GM19351 (cell line): ENCODE results near the gene HSPA1A.
"Not testable (repeated sequence)": the region's sequence is repeated elsewhere in the genome, so short reads cannot be mapped to it uniquely, and the experiment has no call there.

ENCODE experiments used
- ATAC-seq: cut with Tn5 transposase; IDR thresholded peaks from one replicate; pipeline ENCODE4 v1.9.1; 2021; ENCODE audit warnings: mild to moderate bottlenecking, moderate library complexity; ENCODE audit not compliant: unreplicated experiment

The HSPA1A gene

DNA sequence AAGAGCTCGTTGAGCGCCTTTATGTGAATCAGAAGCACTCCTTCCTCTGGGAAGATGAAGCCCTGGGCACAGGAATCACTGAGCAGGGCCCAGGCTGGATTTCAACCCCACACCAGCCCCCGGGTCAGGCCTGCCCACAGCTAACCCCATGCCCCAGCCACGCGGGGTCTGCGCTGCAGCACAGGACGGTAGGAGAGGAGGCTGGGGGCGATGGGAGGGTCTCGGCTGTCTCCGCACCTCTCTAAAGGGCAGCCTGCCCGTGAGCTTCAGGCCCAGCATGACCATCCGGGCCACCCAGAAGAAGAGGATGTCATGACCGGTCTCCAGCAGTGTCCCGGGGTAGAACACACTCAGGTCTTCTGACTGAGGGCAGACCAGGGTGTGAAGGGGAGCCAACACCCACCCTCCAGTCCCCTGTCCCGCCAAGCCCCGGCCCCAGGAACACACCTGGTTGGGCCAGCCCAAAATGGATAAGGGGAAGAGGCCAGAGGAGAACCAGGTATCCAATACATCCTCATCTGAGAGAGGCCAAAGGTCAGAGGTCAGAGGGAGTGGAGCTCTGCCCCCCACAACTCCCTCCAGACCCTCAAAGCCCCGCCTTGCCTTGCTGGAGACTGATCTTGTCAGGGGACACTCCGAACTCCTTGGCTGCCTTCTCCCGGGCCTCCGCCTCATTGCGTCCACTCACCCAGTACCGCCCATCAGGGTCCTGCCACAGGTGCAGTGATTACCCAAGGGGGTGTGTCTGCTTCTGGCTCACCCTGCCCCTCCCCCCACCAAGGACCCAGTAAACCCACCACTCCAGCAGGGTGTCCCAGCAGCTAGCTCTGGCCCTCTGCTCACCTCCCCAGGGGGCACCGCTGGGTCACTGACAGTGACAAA, 33.9 kb upstream of the HSPA1A start:
- ATAC-seq = no peak

DNA sequence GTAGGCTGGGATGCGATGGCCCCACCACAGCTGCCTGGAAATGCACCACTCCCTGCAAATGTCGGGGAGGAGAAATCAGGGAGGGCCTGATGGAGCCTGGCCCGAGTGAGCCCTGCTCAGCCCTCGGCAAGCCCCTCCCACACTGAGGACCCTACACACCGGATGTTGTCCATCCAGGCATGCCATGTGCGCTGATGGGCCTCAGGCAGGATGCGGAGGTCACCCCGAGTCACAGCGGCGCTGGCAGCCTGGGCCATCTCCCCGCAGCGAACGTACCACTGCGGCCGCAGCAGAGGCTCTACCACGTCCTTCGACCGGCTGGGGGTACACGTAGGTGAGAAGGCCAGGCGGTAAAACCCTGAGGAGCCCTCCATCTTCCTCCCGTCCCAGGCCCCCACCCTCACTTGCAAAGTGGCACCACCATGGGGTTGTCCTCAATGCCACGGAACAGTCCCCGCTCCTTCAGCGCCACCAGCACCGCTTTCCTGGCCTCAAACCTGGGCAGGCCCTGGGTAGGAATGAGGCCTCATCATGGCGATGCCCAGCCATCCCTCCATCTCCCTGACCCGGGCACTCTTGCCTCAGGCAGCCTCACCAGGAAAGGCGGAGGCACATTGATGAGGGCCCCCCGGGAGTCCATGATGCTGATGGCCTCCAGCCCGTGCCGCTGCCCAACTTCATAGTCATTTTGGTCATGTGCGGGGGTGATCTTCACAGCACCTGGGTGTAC, 33.1 kb upstream of the HSPA1A start:
- ATAC-seq = no peak

DNA sequence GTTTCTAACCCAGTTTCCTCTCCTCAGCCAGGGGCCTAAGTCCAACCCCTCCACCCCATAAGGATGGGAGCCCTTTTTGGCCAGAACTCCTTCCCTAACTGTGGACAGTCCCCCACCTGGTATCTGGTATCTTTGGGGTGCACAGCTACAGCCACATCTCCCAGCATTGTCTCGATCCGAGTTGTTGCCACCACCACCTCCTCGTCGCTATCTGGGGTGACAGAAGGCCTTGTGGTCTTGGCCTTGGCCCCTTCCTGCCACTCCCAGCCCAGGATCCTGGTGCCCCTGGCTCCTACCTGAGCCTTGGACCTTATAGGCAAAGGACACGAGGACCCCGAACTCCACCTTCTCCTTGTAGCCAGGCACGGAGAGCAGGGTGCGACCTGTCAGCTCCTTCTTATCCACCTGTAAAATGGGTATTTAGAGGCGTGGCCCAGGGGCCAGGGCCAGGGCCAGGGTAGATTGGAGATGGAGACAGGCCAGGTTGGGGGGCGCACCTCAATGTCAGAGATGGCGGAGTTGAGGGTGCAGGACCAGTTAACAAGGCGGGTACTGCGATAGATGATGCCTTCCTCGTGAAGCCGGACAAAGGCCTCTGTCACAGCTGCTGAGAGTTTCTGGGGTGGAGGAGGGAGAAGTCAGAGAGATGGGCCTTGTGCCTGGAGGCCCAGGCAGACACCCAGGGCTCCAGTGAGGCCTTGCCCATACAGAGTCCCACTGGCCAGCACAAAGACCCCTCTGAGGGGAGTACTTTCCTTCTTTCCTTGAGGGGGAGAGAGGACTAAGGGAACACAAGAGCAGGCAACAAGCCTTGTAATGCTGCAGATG, 31.0 kb upstream of the HSPA1A start:
- no peak for ATAC-seq

DNA sequence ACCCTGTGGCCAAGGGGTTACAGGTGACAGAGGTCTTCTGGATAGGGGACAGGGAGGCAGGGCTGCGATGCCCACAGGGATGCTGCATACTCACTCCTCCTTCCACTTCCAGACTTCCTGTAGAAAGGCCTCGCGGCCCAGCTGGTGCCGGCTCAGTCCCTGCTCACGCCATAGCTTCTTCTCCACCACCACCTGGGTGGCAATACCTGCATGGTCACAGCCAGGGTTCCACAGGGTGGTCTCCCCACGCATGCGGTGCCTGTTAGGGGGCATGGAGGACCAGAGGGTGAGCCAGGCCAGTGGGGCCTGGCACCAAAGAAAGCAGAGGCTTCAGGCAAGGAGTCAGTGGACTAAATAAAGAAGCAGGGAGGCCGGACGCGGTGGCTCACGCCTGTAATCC, 29.9 kb upstream of the HSPA1A start:
- no peak for ATAC-seq

DNA sequence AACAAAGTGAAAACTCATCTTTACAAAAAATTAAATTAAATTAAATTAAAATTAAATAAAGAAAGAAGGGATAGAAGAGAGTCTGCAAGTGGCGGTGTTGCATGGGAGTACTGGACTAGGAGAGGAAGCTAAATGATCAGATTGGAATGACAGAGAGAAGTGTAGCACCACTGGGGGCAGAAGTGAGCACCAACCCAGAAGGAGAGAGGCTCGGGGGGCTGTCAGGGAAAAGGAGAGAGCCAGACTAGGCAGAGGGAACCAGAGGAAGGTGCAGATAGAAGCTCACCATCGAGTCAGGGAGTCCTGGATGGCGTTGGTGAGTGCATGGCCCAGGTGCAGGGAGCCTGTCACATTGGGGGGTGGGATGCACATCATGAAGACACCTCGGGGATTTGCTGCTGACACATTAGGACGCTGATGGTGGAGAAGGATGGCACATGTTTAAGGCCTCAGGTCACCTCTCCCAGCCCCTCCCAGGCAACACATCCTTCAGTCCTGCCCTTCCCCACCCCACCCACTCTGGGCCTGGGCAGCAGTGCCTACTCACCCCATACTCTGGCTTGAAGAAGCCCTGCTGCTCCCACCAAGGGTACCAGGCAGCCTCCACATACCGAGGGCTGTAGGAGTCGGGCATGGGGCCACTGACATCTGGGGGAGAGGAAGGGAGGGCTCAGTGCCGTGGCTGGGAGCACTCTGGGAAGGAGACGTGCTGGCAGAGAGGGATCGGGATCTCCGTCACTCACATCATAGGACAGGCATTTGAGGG, 23.8 kb upstream of the HSPA1A start:
- no peak for ATAC-seq

DNA sequence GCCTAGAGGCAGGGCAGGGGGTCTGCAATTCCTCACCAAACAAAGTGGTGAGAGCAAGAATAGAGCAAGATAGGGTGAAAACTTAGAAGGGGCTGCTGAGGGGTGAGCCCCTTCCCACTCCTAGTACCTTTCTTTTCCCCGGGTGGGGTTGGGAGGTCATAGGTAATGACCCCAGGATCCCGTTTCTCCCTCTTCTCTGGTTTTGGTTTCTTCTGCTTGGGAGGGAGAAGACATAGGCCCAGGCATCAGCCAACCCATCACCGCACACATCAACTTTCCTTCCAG, 23.3 kb upstream of the HSPA1A start:
- no peak for ATAC-seq

DNA sequence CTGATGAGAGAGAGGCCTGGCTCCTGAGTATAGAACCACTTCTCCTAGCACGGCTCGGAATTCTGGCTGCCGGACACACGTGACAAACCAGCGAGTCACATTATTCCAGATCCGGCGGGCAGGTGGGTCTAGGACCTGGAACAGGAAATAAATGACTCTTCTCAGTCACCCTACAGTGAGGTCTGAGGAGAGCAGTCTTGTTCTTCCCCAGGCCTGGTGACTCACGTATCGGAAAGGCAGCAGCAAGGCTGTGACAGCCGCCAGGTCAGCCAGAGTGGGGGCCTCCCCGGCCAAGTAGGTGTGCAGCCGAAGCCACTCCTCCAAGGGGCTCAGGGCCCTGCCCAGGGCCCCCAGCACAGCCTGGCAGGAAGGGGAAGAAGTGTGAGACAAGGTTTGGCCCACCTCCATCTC, 22.6 kb upstream of the HSPA1A start:
- ATAC-seq = no peak

DNA sequence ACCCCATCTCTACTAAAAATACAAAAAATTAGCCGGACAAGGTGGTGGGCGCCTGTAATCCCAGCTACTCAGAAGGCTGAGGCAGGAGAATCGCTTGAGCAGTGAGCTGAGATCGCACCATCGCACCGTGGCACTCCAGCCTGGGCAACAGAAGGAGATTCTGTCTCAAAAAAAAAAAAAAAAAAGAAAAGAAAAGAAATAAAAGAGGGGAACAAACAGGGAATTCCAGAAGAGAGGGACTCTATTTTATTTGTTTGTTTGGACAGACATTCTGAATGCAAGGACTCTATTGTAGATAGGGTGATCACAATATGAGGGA, 21.5 kb upstream of the HSPA1A start:
- not testable (repeated sequence) for ATAC-seq

DNA sequence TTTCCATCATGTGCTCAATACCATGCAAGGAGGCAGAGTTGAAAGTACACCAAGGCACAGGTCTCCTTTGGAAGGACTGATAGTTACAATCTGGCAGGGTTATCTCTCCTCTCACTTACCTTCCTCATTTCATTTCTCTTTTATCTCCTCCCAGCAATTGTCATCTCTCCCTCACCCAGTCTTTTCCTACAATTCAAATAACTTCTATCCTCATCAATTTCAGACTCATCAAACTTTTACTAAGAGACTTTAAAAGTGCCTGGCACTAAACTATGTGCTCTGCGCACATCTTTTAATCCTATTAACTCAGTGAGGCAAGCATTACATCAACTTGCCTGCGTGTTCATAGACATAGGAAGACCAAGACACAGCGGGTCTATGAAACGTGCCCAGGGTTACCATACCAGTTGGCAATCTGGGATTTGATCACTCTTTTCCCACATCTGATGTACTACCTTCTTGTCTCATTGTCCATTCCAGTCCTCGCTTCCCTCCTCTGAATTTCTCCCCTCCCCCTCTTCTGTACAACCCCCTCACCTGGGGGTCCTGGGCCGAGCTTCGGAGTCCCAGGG, 21.0 kb upstream of the HSPA1A start:
- no peak for ATAC-seq

DNA sequence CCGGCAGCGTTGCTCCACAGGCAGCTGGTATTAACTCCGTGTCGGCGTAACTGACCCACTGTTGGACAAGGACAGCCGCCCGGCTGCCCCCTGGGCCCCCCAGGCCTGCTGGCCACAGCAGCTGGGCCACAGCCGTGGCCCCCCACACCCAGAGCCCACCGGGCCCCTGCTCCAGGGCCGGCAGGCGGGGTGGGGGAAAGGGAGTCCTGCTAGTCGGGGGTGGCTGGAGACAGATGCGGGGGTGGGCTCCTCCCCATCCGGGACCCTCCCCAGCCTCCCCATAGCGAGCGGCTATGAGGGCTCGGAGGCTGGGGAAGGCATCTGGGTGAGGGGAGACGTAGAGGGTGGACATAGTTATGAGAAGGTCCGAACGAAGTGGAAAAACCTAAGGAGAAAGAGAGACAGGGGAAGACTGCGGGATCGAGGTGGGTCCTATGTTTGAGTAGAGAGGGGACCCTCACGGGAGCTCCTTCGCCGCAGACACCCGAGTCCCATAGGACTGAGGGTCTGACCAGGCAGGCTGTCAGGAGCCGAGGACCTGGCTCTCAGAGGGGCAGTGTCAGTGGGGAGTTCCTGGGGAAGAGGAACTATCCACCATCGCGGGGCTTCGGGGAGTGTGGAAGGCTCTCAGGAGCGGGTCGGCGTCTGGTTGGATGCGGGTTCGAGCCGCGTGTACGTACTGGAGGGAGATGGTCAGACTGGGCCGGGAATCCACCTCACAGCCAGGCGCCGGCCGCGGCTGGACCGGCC, 20.3 kb upstream of the HSPA1A start:
- ATAC-seq = peak; percentile 31

DNA sequence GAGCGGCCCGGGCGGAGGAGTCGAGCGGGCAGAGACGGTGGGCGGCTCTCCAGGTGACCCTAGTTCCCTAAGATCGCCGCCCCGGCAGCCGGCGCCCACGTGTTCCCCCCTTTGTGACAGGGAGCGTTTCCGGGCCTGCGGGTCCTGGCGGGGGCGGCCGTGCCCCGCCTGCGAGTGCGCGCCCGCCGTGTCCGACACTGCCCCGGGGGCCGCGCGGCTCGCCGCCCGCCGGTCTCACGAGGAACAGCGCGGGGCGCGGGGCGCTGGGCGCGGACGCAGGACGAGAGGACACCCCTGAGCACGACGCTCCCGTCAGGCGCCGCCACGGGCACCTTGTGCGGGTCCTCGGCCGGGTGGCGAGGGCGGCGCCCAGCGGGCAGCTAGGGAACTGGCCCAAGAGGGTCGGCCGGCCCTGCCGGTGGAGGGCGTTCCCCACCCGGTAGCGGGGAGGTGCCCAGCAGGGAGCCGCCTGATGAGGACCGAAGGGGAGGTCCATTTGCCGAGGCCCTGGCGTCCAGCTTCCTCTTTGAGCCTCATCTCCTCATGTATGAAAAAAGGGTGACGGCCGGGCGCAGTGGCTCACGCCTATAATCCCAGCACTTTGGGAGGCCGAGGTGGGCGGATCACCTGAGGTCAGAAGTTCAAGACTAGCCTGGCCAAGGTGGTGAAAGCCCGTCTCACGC, 19.6 kb upstream of the HSPA1A start, which contains the start of gene VARS1:
Gene VARS1 (minus strand): TSS at position 137 of the 683 bp plus-strand sequence. CDS start 535 bp downstream, outside the sequence.
- ATAC-seq = peak; percentile 79

DNA sequence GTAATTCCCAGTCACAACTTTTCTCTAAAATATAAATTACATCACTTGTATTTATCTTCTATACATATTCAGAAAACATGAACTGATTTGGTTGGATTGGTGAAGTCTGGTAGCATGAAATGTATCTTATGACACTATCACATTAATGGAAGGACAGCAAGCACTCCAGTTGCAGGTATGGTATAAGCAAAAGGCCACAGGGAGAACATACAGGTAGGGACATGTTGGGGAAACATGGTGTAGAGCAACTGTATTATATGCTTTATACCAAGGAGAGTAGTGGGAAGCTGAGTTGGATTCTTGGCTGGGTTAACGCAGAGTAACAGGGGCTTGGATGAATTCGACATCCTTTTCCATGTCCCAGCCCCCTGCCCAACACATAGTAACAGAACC, 18.4 kb upstream of the HSPA1A start:
- no peak for ATAC-seq

DNA sequence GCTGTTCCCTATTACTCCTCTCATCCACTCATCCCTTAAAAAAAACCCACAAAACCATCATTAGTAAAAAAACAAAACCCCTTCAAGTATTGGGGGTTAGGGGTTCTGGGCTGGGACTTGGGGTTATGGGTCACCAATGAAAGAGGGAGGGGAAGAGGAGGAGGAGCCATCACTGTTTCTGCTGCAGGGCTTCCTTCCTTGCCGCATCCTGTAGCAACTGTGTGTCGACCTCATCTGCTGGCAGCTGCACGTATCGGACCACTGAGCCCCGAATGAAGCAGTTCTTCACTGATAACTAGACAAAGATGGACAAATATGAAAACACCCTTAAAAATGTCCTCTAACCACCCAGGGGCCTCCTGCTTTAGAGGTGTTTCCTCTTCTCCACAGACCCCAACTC, 17.8 kb upstream of the HSPA1A start:
- no peak for ATAC-seq

DNA sequence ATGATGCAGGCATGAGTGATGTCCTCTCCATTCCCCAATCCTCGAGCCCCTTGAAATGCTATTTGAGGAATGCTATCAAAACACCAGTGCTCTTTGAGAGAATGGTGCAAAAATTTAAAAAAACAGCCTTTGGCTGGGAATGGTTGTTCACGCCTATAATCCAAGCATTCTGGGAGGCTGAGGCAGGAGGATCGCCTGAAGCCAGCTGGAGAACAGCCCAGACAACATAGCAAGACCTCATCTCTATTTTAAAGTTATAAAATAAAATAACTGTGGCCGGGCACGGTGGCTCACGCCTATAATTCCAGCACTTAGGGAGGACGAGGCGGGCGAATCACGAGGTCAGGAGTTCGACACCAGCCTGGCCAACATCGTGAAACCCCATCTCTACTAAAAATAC, 15.6 kb upstream of the HSPA1A start:
- ATAC-seq = no peak

DNA sequence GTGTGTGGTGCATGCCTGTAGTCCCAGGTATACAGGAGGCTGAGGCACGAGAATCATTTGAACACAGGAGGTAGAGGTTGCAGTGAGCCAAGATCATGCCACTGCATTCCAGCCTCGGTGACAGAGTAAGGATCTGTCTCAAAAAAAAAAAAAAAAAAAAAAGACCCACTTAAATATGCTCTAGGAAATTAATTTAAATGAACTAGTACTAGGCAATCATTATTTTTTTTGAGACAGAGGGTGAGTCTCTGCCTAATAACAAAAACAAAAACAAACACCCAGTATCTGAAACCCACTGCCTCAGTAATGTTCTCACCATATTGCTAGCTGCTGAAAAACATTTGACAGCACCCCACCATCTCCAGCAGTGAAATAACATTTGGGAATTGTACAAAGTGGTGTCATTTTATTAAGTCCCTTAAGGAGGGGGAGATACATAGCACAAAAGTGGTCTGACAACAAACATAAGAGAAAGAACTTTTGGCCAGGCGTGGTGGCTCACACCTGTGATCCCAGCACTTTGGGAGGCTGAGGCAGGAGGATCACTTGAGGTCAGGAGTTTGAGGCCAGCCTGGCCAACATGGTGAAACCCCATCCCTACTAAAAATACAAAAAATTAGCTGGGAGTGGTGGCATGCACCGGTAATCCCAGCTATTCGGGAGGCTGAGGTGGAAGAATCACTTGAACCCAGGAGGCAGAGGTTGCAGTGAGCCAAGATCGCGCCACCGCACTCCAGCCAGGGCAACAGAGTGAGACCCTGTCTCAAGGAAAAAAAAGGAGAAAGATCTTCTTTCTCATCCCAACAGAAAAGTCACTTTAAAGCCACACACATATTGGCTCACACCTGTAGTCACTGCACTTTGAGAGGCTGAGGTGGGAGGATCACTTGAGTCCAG, 14.1 kb upstream of the HSPA1A start:
- not testable (repeated sequence) for ATAC-seq

DNA sequence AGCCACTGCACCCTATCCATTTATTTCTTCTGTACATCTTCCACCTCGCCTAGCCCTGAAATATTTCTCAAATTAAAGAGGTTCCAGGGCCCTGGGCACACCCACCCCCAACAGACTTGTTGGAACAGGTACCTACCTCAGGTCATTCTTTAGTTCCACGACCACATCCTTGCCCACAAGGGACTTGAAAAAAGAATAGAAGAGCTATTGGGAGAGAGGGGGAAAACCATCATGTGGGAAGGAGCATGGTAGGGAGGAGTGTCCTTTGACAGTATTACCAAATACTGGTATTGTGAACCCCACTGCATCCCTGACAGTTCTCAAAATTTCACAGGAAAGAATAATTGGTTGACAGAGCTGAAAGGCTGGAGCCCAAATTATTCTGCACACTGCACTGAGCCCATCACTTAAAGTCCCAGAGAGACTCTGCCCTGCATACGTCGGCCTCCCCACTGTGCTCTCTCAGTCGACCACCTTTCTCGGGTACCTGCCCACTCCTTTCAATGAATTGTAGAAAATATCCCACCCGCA, 9.3 kb upstream of the HSPA1A start:
- no peak for ATAC-seq

DNA sequence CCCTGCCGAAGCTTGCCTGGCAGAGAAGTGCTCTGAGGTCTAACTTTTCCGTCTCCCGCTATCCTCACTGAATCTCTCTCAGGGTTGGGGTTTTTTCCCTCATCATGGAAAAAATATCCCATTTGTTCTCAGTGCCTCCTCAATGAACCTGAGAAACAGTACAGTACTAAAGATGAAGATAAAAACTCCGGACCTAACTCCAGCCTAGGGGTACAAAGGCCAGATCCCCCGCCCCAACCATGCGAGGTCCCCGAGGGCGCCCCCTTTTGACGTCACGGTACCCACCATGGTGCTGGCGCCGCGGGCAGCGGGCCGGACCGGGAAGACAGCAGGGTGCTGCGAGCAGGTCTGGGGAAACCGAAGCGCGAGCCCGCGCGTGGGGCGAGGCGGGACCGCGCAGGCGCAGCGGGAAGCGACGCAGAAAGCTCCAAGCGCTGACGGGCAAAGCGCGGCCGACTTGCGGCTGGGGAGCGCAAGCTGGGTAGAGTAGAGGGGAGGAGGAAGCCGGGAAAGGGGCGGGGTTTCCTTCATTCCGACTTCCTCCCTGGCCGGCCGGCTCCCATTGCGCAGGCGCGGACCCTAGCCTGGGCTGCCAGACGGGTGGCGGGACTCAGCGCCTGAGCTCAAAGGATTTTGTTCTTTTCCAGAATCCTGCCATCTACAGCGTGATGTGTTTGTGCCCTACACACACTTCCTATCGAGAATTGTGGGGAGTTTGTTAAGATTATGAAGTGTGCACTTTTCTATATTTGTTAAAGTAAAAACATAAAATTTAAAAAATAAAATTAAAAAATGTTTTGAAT, 8.7 kb upstream of the HSPA1A start, which contains the start of gene LSM2:
Gene LSM2 (minus strand): TSS at position 497 of the 803 bp plus-strand sequence. CDS start 209 bp downstream, at position 288.
- ATAC-seq = peak; percentile 94
